Measurements from ENCODE around the gene WAPL. TPM values are rescaled to one million over a fixed set of nuclear protein-coding genes. Genes with fewer than 3 reads are reported as not detected.

Gene WAPL
- total and polyA plus RNA-seq, 10 of the 15 experiments (the other 5 are each of a cell fraction or from before 2014, with no cell fraction given) = 15.7 to 45.8 (median 29.0) TPM

DNA sequence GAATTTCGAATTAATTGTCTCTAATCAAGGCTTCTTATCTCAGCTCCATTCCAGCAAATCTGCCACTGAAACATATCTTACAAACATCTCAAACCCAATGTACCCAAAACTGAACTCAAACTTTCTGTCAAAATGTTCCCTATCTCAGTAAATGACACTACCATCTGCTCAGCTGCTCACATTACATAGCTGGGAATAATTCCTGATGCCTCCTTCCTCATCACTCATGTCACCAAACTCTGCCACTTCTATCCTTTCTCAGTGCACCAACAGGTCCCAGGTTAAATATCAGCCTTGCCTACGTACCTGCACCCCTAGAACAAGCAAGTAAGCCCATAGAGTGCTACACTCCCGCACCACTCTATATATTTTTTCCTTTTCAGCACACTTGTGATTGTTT lies 12.4 kb downstream of the WAPL start:
- WGBS (ENCODE audit: insufficient coverage, insufficient replicate concordance, low lambda C conversion rate, missing lambda C conversion rate) = 85% methylated on average over 3 of the region's 3 CpGs

More for the DNA sequence above, 12.4 kb downstream of the WAPL start:
- Histone ChIP-seq H3K4me2 (ENCODE audit: control insufficient read depth, insufficient read depth) (no peak overlapping the region; the same call in 1 of the 2 replicates), H3K36me3 (ENCODE audit: control insufficient read depth in 2 of 2, insufficient read depth in 2 of 2, low read length in 1 of 2) (peaks cover 2 to 15% of the 10 kb centered on the region in 2 experiments), H3K9me3 (replicated peaks; ENCODE audit: control insufficient read depth, insufficient read depth, low read length) (no peaks in the 10 kb centered on the region; the same call in 2 of the 3 replicates), H3K79me2 (ENCODE audit: control insufficient read depth, insufficient read depth, low read length) (peaks cover 79% of the 10 kb centered on the region), H3K27me3 (replicated peaks in 1 of 2; ENCODE audit: control insufficient read depth in 2 of 2, insufficient read depth in 2 of 2, low read length in 1 of 2) (no peaks in the 10 kb centered on the region), H3K27ac (ENCODE audit: control insufficient read depth, insufficient read depth) (no peak overlapping the region), H3K4me1 (ENCODE audit: control insufficient read depth, insufficient read depth, low read length) (peaks cover 6% of the 10 kb centered on the region), H2AFZ (ENCODE audit: control insufficient read depth, low read depth, low read length) (no peak overlapping the region), H3K9ac (ENCODE audit: control insufficient read depth, insufficient read depth, low read length) (no peak overlapping the region), H3K4me3 (no peak overlapping the region), H4K20me1 (ENCODE audit: control insufficient read depth, insufficient read depth) (peaks cover 3% of the 10 kb centered on the region; the same call in 1 of the 2 replicates)
- intact Hi-C loops (cut with micrococcal nuclease; ENCODE audit: unreplicated experiment) = no loop called here
- FAIRE-seq (no peak), DNase-seq (ENCODE audit: low read depth, low spot score) (no peak), ATAC-seq (no peak)
- CTCF ChIA-PET = interaction anchor here (1.5 kb wide), 1 partner anchor 9 kb away, joined by 4 read pairs; no protein-coding TSS in a partner anchor
- POLR2A ChIA-PET = interaction anchor here (0.8 to 1.1 kb wide), 2 partner anchors 12 kb away, joined by 3 to 7 read pairs; partner anchors contain the start of gene WAPL
- in situ Hi-C loops (cut with MboI) = no loop called here
- SMC1A ChIA-PET (ENCODE audit: uncharacterized antibody, unreplicated experiment) = interaction anchor here (1.0 to 2.5 kb wide), 6 partner anchors 9 to 123 kb away, joined by 3 to 10 read pairs (median 3); no protein-coding TSS in a partner anchor
- no TSS peak for BruUV-seq (replicated peaks)
- TF ChIP-seq, protein P1, sequence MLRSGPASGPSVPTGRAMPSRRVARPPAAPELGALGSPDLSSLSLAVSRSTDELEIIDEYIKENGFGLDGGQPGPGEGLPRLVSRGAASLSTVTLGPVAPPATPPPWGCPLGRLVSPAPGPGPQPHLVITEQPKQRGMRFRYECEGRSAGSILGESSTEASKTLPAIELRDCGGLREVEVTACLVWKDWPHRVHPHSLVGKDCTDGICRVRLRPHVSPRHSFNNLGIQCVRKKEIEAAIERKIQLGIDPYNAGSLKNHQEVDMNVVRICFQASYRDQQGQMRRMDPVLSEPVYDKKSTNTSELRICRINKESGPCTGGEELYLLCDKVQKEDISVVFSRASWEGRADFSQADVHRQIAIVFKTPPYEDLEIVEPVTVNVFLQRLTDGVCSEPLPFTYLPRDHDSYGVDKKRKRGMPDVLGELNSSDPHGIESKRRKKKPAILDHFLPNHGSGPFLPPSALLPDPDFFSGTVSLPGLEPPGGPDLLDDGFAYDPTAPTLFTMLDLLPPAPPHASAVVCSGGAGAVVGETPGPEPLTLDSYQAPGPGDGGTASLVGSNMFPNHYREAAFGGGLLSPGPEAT (IDR thresholded peaks at IDR 0.05; ENCODE audit: low read depth) = no peak
- TF ChIP-seq, protein P2, sequence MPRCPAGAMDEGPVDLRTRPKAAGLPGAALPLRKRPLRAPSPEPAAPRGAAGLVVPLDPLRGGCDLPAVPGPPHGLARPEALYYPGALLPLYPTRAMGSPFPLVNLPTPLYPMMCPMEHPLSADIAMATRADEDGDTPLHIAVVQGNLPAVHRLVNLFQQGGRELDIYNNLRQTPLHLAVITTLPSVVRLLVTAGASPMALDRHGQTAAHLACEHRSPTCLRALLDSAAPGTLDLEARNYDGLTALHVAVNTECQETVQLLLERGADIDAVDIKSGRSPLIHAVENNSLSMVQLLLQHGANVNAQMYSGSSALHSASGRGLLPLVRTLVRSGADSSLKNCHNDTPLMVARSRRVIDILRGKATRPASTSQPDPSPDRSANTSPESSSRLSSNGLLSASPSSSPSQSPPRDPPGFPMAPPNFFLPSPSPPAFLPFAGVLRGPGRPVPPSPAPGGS (IDR thresholded peaks at IDR 0.05; ENCODE audit: borderline replicate concordance, insufficient read depth, low read depth, low read length, poor library complexity, severe bottlenecking) = no peak
- no peak for TF ChIP-seq SRF (IDR thresholded peaks at IDR 0.05; ENCODE audit: low read depth in 2 of 2, low read length in 2 of 2)
- no peak for TF ChIP-seq MYC (IDR thresholded peaks at IDR 0.05; ENCODE audit: insufficient read depth, insufficient read length, insufficient replicate concordance, low read length, severe bottlenecking)
- TF ChIP-seq, protein P3, sequence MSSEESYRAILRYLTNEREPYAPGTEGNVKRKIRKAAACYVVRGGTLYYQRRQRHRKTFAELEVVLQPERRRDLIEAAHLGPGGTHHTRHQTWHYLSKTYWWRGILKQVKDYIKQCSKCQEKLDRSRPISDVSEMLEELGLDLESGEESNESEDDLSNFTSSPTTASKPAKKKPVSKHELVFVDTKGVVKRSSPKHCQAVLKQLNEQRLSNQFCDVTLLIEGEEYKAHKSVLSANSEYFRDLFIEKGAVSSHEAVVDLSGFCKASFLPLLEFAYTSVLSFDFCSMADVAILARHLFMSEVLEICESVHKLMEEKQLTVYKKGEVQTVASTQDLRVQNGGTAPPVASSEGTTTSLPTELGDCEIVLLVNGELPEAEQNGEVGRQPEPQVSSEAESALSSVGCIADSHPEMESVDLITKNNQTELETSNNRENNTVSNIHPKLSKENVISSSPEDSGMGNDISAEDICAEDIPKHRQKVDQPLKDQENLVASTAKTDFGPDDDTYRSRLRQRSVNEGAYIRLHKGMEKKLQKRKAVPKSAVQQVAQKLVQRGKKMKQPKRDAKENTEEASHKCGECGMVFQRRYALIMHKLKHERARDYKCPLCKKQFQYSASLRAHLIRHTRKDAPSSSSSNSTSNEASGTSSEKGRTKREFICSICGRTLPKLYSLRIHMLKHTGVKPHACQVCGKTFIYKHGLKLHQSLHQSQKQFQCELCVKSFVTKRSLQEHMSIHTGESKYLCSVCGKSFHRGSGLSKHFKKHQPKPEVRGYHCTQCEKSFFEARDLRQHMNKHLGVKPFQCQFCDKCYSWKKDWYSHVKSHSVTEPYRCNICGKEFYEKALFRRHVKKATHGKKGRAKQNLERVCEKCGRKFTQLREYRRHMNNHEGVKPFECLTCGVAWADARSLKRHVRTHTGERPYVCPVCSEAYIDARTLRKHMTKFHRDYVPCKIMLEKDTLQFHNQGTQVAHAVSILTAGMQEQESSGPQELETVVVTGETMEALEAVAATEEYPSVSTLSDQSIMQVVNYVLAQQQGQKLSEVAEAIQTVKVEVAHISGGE (CRISPR knock-in tag; IDR thresholded peaks at IDR 0.05) = no peak
- RAD21 ChIA-PET (ENCODE audit: unreplicated experiment) = no interaction called here
